ENCODE measurements around the gene RPUSD2.

RPUSD2 gene, protein sequence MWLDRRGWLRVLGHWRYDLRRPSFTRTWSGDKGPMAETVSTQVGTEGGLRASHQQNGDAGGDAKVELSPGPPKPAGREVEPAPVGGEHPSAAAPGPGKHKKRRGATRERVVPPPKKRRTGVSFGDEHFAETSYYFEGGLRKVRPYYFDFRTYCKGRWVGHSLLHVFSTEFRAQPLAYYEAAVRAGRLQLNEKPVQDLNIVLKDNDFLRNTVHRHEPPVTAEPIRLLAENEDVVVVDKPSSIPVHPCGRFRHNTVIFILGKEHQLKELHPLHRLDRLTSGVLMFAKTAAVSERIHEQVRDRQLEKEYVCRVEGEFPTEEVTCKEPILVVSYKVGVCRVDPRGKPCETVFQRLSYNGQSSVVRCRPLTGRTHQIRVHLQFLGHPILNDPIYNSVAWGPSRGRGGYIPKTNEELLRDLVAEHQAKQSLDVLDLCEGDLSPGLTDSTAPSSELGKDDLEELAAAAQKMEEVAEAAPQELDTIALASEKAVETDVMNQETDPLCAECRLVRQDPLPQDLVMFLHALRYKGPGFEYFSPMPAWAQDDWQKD

DNA sequence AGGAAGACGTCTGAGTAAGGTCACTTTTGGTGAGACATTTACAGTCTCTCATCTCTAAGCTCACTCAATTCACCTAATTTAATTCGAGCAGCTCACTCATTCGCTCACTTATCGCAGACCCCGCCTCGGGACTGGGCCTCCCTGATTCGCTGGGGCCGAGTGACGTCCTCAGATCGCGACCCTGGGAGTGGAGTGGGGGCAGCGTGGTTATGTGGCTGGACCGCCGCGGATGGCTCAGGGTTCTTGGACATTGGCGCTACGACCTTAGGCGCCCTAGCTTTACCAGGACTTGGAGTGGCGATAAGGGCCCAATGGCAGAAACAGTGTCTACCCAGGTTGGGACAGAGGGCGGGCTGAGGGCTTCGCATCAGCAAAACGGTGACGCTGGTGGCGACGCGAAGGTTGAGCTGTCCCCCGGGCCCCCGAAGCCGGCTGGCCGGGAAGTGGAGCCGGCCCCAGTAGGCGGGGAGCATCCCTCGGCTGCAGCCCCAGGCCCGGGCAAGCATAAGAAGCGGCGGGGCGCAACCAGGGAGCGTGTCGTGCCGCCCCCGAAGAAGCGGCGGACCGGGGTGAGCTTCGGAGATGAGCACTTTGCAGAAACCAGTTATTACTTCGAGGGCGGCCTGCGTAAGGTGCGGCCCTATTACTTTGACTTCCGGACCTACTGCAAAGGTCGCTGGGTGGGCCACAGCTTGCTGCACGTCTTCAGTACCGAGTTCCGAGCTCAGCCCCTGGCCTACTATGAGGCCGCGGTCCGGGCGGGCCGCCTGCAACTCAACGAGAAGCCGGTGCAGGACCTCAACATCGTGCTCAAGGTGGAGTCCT lies at the start of gene RPUSD2:
TSS of gene RPUSD2 (plus strand) at position 171 of the 825 bp plus-strand sequence. CDS start at position 210, 39 bp downstream.
- Histone ChIP-seq H3K9me3 (ENCODE audit: low read length) (no peaks in the 10 kb centered on the region), H3K27ac (ENCODE audit: low read depth, low read length, poor library complexity, severe bottlenecking) (peak within 1 kb of the TSS; percentile 8), H3F3A (ENCODE audit: insufficient read depth, low read length) (no peaks in the 10 kb centered on the region), H3K36me3 (ENCODE audit: insufficient read depth, low read length) (peaks cover 26% of the 10 kb centered on the region), H3K4me3 (ENCODE audit: low read depth, low read length, poor library complexity, severe bottlenecking) (peak within 1 kb of the TSS; percentile 87), H3K9ac (ENCODE audit: low read length) (peak within 1 kb of the TSS; percentile 78), H3K4me1 (ENCODE audit: insufficient read depth, low read length, severe bottlenecking) (peaks cover 39% of the 10 kb centered on the region), H2AFZ (ENCODE audit: low read length) (peak within 1 kb of the TSS; percentile 77; the same call in 1 of the 2 replicates), H3K79me2 (ENCODE audit: insufficient read depth, low read length) (peaks cover 11% of the 10 kb centered on the region), H3K4me2 (ENCODE audit: low read length) (peak within 1 kb of the TSS; percentile 78), H4K20me1 (ENCODE audit: insufficient read depth, low read length) (no peaks in the 10 kb centered on the region), H3K9me2 (ENCODE audit: low read depth, low read length) (no peaks in the 10 kb centered on the region), H3K27me3 (ENCODE audit: insufficient read depth, low read length) (no peaks in the 10 kb centered on the region)
- no peak for TF ChIP-seq EZH2 (IDR thresholded peaks at IDR 0.05; ENCODE audit: borderline replicate concordance, low read length)
- TF ChIP-seq, protein P1, sequence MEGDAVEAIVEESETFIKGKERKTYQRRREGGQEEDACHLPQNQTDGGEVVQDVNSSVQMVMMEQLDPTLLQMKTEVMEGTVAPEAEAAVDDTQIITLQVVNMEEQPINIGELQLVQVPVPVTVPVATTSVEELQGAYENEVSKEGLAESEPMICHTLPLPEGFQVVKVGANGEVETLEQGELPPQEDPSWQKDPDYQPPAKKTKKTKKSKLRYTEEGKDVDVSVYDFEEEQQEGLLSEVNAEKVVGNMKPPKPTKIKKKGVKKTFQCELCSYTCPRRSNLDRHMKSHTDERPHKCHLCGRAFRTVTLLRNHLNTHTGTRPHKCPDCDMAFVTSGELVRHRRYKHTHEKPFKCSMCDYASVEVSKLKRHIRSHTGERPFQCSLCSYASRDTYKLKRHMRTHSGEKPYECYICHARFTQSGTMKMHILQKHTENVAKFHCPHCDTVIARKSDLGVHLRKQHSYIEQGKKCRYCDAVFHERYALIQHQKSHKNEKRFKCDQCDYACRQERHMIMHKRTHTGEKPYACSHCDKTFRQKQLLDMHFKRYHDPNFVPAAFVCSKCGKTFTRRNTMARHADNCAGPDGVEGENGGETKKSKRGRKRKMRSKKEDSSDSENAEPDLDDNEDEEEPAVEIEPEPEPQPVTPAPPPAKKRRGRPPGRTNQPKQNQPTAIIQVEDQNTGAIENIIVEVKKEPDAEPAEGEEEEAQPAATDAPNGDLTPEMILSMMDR (IDR thresholded peaks at IDR 0.05; ENCODE audit: low read length) = no peak

DNA sequence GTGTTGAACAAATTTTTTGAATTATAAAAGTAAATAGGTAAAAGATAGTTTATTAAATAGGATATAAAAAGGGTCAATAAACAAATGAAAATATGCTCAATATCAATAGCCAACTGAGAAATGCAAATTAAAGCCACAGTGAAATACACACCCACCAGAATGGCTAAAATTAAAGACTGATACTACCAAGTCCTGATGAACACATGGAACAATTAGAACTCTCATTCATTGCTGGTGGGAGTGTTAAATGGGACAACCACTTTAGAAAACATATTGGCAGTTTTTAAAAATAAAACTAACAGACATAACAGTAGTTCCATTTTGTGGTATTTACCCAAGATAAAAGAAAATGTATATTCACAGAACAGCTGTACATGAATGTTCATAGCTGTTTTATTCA lies 45.5 kb upstream of the RPUSD2 start:
- no peak overlapping the region for H2AFZ ChIP-seq (ENCODE audit: low read length)

DNA sequence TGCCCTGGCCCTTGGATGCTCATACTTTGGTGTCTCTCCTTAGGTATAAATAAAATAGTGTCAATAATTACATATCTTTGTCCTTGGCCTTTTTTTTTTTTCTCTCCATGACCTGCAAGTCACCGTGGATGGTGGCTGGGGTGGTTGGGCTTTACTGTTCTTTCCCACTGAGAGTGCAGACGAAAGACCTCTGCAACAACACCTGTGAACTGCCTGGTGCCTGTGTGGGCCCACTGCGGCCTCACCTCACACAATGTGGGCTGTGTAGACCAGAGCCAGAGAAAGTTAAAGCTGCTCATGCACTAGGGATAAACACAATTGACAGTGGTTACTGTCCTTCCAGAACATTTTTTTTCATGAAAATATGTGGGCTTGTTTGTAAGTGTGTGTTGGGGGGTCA lies 43.2 kb upstream of the RPUSD2 start:
- Histone ChIP-seq H2AFZ (ENCODE audit: low read length) (no peak overlapping the region), H3K9me3 (ENCODE audit: low read length) (no peaks in the 10 kb centered on the region), H3K4me2 (ENCODE audit: low read length) (no peak overlapping the region), H3F3A (ENCODE audit: insufficient read depth, low read length) (peaks cover 3% of the 10 kb centered on the region; the same call in 1 of the 2 replicates), H3K4me1 (ENCODE audit: insufficient read depth, low read length, severe bottlenecking) (no peaks in the 10 kb centered on the region), H3K36me3 (ENCODE audit: insufficient read depth, low read length) (no peaks in the 10 kb centered on the region), H3K9ac (ENCODE audit: low read length) (no peak overlapping the region), H3K27ac (ENCODE audit: low read depth, low read length, poor library complexity, severe bottlenecking) (no peak overlapping the region), H3K9me2 (ENCODE audit: low read depth, low read length) (no peaks in the 10 kb centered on the region), H3K4me3 (ENCODE audit: low read depth, low read length, poor library complexity, severe bottlenecking) (no peak overlapping the region), H3K79me2 (ENCODE audit: insufficient read depth, low read length) (no peaks in the 10 kb centered on the region), H4K20me1 (ENCODE audit: insufficient read depth, low read length) (no peaks in the 10 kb centered on the region), H3K27me3 (ENCODE audit: insufficient read depth, low read length) (no peaks in the 10 kb centered on the region)
- TF ChIP-seq EZH2 (IDR thresholded peaks at IDR 0.05; ENCODE audit: borderline replicate concordance, low read length) = no peak
- TF ChIP-seq, protein P1 (IDR thresholded peaks at IDR 0.05; ENCODE audit: low read length) = no peak

More for the DNA sequence above, 45.5 kb upstream of the RPUSD2 start:
- H3F3A ChIP-seq (ENCODE audit: insufficient read depth, low read length) = peaks cover 8% of the 10 kb centered on the region; the same call in 1 of the 2 replicates
- no peaks in the 10 kb centered on the region for H3K79me2 ChIP-seq (ENCODE audit: insufficient read depth, low read length)
- no peaks in the 10 kb centered on the region for H3K9me3 ChIP-seq (ENCODE audit: low read length)
- H3K9me2 ChIP-seq (ENCODE audit: low read depth, low read length) = no peaks in the 10 kb centered on the region
- H3K27ac ChIP-seq (ENCODE audit: low read depth, low read length, poor library complexity, severe bottlenecking) = no peak overlapping the region
- H3K27me3 ChIP-seq (ENCODE audit: insufficient read depth, low read length) = no peaks in the 10 kb centered on the region
- H4K20me1 ChIP-seq (ENCODE audit: insufficient read depth, low read length) = no peaks in the 10 kb centered on the region
- TF ChIP-seq, protein P1 (IDR thresholded peaks at IDR 0.05; ENCODE audit: low read length) = no peak
- TF ChIP-seq EZH2 (IDR thresholded peaks at IDR 0.05; ENCODE audit: borderline replicate concordance, low read length) = no peak
- H3K9ac ChIP-seq (ENCODE audit: low read length) = no peak overlapping the region
- H3K36me3 ChIP-seq (ENCODE audit: insufficient read depth, low read length) = no peaks in the 10 kb centered on the region
- no peak overlapping the region for H3K4me2 ChIP-seq (ENCODE audit: low read length)
- H3K4me1 ChIP-seq (ENCODE audit: insufficient read depth, low read length, severe bottlenecking) = peaks cover 4% of the 10 kb centered on the region
- no peak overlapping the region for H3K4me3 ChIP-seq (ENCODE audit: low read depth, low read length, poor library complexity, severe bottlenecking)

Data from OCI-LY1 (cell line).